Calu3 (cell line): ENCODE data around the gene KCTD13. TPM values are rescaled to one million over a fixed set of nuclear protein-coding genes. Genes with fewer than 3 reads are reported as not detected.

Source experiments
- BruUV-seq: library from RNA; stranded (reverse); fragments of 400-500 nt; replicated peaks from 2 replicates; lab custom pipeline; 2021; lab: Mats Ljungman, UMichigan
- CTCF ChIA-PET: fragments of 300-600 bp; sonication (Branson Sonifier 250); formaldehyde crosslinking; loops from one replicate; lab custom pipeline; 2022; ENCODE audit warnings: antibody characterized with exemption; lab: Charles Lee
- DNase-seq: peaks from one replicate; pipeline ENCODE4 v3.0.0; 2022
- H3K27ac Mint-ChIP-seq: one replicate; pipeline ENCODE4 v1.8.0; 2022; ENCODE audit warnings: mixed read lengths; ENCODE audit not compliant: unreplicated experiment
- H3K27me3 Mint-ChIP-seq: one replicate; pipeline ENCODE4 v1.8.0; 2022; ENCODE audit warnings: mixed read lengths; ENCODE audit not compliant: unreplicated experiment
- H3K36me3 Mint-ChIP-seq: one replicate; pipeline ENCODE4 v1.8.0; 2022; ENCODE audit warnings: mild to moderate bottlenecking, moderate library complexity, mixed read lengths; ENCODE audit not compliant: insufficient read depth, unreplicated experiment
- H3K4me1 Mint-ChIP-seq: one replicate; pipeline ENCODE4 v1.8.0; 2022; ENCODE audit warnings: mild to moderate bottlenecking, low read depth, mixed read lengths; ENCODE audit not compliant: unreplicated experiment
- H3K4me3 Mint-ChIP-seq: one replicate; pipeline ENCODE4 v1.8.0; 2022; ENCODE audit warnings: mild to moderate bottlenecking, low read depth, moderate library complexity, mixed read lengths; ENCODE audit not compliant: unreplicated experiment
- H3K9me3 Mint-ChIP-seq: one replicate; pipeline ENCODE4 v1.8.0; 2022; ENCODE audit warnings: low read depth, mixed read lengths; ENCODE audit not compliant: unreplicated experiment
- CTCF ChIP-seq: fragments of 200-600 bp; IDR thresholded peaks from one replicate; pipeline ENCODE4 v1.8.0; 2022; ENCODE audit warnings: antibody characterized with exemption; ENCODE audit not compliant: unreplicated experiment
- intact Hi-C: fragments of 100-400 bp; cut with micrococcal nuclease; formaldehyde crosslinking; loops from one replicate; pipeline ENCODE4 v1.10.0; 2022; ENCODE audit not compliant: unreplicated experiment
- total RNA-seq: library from RNA; stranded (reverse); gene quantifications from 2 replicates; pipeline ENCODE4 v1.2.3, GENCODE V29; 2022

The KCTD13 gene
- total RNA-seq, 1 experiment from 2014 or later: 55.8 TPM

GRCh38 chr16:29896841-29897240, 29.2 kb downstream of the KCTD13 start:
- Mint-ChIP-seq H3K9me3 (no peaks in the 10 kb centered on the region), H3K27ac (no peak overlapping the region), H3K36me3 (peaks cover 29% of the 10 kb centered on the region), H3K4me3 (no peak overlapping the region), H3K27me3 (no peaks in the 10 kb centered on the region), H3K4me1 (peaks cover 10% of the 10 kb centered on the region)
- no peak for TF ChIP-seq CTCF
- intact Hi-C loops: loop anchor here (5.0 kb wide), 1 partner anchor 35 kb away; the partner anchor contains the start of gene CDIPT
- CTCF ChIA-PET: no interaction called here
- no TSS peak for BruUV-seq
- no peak for DNase-seq

GRCh38 chr16:29894352-29894751, 31.7 kb downstream of the KCTD13 start:
- no peak overlapping the region for H3K27ac Mint-ChIP-seq
- peaks cover 6% of the 10 kb centered on the region for H3K36me3 Mint-ChIP-seq
- BruUV-seq: no TSS peak
- no peak for TF ChIP-seq CTCF
- peaks cover 9% of the 10 kb centered on the region for H3K4me1 Mint-ChIP-seq
- no peak overlapping the region for H3K4me3 Mint-ChIP-seq
- no peaks in the 10 kb centered on the region for H3K27me3 Mint-ChIP-seq
- intact Hi-C loops: no loop called here
- no peak for DNase-seq
- no peaks in the 10 kb centered on the region for H3K9me3 Mint-ChIP-seq
- CTCF ChIA-PET: interaction anchor here (0.6 kb wide), 2 partner anchors 31 to 47 kb away, joined by 3 read pairs; partner anchors contain the start of gene CDIPT

GRCh38 chr16:29893553-29893952, 32.5 kb downstream of the KCTD13 start:
- BruUV-seq: no TSS peak
- no peak overlapping the region for H3K27ac Mint-ChIP-seq

GRCh38 chr16:29892458-29892813, 33.6 kb downstream of the KCTD13 start:
- no TSS peak for BruUV-seq
- no peak for TF ChIP-seq CTCF
- Mint-ChIP-seq H3K27ac (no peak overlapping the region), H3K36me3 (peaks cover 8% of the 10 kb centered on the region), H3K4me3 (no peak overlapping the region), H3K4me1 (no peaks in the 10 kb centered on the region), H3K27me3 (no peaks in the 10 kb centered on the region), H3K9me3 (no peaks in the 10 kb centered on the region)
- CTCF ChIA-PET: no interaction called here
- intact Hi-C loops: no loop called here
- DNase-seq: no peak

More at GRCh38 chr16:29893553-29893952, 32.5 kb downstream of the KCTD13 start:
- peaks cover 4% of the 10 kb centered on the region for H3K4me1 Mint-ChIP-seq
- H3K9me3 Mint-ChIP-seq: no peaks in the 10 kb centered on the region
- H3K36me3 Mint-ChIP-seq: peaks cover 7% of the 10 kb centered on the region
- no peak overlapping the region for H3K4me3 Mint-ChIP-seq
- intact Hi-C loops: no loop called here
- TF ChIP-seq CTCF: no peak
- no peak for DNase-seq
- CTCF ChIA-PET: no interaction called here
- H3K27me3 Mint-ChIP-seq: no peaks in the 10 kb centered on the region
